ENCODE results near the gene CRMP1.

DNA sequence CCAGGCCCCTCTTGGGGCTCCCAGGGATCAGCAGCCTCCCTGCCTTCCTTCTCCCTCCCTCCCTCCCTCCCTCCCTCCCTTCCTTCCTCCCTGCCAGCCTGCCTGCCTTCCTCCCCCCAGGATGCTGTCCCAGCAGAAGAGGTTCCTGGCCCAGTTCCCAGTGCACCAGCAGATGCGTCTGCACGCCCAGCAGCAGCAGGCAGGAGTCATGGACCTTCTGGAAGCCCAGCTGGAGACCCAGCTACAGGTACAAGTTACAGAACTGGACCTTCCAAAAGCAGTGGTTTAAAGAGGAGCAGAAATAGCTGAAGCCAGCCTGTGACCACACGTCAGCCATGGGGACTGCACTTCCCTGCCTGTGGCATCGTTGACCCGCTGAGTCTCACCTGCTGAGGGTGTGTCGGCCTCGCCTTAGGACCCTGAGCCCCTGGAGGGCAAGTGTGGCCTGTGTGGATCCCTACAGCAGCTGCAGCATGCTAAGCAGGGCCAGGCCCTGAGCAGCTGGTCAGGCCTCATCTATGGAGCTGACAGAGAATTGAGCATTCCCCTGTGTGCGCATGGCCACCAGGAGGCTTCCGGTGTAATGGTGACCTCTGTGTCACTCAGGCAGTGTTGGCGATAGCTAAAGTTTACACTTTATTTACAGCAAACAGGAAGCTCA lies 84.7 kb downstream of the CRMP1 start:
- TF ChIP-seq EZH2 (IDR thresholded peaks at IDR 0.05; ENCODE audit: insufficient read depth, poor library complexity, severe bottlenecking) (no peak), EZH2phosphoT487 (IDR thresholded peaks at IDR 0.05; ENCODE audit: insufficient read depth, low read depth) (no peak)
